GM19238 (cell line): ENCODE results near the gene QRICH2.
"Not testable (repeated sequence)": the region's sequence is repeated elsewhere in the genome, so short reads cannot be mapped to it uniquely, and the experiment has no call there.

Experiments
- DNase-seq: peaks from one replicate; pipeline ENCODE4 v3.0.0; 2011; ENCODE audit warnings: low spot score; ENCODE audit not compliant: insufficient read length

Gene QRICH2

GRCh38 chr17:76277300-76278267 is 30.5 kb downstream of the QRICH2 start:
- DNase-seq, result no peak

DNA sequence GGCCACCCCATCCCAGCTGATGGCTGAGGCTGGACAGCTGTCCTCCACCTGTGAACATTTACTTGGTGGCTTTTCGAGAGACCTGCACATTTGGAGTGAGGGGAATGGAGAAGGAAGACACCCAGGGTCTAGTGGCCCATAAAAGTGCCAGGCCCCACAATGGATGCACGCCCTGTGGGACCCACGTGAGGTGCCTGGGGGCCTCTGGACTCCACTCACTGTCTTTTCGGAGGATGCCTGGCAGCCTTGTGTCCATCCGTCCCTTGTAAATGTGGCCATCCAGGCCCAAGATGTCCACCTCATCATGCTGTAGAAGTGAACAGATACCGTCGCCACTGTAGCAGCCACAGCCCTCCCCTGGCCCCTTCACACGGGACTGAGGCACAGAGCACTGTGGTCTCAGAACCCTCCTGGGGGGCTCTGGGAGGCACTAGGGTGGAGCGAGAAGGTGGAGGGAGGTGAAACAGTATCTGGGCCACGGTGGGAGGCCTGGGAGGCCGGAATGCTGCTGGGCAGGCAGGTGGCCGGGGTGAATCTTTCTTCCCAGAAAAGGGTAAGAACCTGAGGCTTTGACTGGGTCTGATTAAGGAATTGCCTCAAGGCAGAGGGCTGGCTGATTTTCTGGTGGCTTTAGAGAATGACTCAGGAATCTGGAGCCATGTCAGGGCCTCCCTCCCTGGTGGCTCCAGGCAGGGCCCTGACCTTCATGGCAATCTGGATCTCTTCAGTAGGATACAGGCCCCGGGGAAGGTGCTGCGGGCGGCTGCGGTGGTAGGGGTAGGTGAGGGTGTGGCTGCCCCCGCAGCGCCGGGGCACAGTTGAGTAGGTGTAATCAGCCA is 31.4 kb downstream of the QRICH2 start:
- DNase-seq, result no peak

GRCh38 chr17:76276069-76276431 is 32.0 kb downstream of the QRICH2 start:
- no peak for DNase-seq

GRCh38 chr17:76275382-76276068 is 32.6 kb downstream of the QRICH2 start:
- no peak for DNase-seq

DNA sequence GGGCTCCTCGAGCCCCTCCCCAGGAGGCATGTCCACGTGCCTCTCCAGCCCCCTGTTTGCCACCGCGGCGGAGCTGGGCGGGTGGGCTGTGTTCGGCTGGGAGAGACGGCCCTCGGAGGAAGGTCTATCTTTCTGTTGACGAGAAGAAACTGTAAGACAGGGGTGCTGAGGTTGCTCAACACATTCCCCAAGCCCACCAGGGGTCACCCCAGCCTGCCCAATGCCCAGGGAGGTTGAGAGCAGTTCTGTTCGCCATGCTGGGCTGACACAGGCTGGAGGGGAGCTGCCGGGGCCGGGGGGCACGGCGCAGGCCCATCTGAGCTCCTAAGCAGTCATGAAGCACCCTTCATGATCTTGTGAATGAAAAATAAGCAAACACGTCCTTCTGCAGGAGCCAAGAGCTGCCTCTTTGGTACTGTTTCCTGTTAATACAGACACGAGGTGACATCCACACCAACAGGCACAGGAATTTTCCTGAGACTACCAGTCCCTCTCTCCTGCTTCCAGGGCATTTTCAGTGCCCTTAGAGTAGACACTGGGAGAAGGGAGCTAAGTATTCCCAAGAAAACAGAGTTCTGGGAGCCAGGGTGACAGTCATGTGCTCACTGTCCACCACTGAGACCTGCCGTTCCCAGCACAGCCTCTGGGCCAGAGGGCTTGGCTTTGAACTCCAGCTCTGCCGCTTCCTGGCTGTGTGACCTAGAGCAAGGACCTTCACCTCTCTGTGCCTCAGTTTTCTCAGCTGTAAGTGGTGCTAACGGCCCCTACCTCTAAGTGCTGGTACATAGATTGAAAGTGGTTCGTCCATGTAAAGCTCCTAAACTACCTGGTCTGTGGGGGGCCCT is 33.7 kb downstream of the QRICH2 start:
- DNase-seq, result no peak

DNA sequence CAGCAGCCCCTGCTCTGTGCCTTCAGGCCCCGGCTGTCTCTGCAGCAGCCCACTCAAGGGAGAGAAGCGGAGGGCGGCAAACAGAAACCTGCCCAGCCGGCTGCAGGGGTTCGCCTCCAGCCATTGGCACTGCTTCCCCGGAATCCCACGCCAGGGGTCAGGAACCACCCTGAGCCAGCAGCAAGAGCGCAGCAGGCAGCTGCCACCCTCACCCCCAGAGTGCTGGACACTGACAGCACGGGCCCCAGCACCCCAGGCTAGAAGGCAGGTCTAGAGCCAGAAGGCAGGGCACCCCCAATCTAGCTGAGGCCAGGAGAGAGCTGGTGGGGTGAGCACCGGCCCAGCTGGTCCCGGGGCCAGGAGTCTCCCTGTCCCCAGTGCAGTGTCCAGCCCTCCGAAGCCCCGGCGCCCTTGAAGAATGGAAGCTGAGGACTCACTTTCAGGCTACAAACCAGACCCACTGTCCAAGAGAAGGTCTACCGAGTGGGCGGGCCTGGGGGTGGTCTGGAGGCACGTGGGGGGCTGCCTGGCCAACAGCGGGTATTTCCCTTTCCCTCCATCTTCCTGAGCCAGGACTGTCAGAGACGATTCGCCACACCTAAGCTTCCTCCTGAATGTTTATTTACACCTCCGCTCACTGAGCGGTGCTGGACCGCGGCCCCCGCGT is 34.5 kb downstream of the QRICH2 start:
- DNase-seq, result no peak

DNA sequence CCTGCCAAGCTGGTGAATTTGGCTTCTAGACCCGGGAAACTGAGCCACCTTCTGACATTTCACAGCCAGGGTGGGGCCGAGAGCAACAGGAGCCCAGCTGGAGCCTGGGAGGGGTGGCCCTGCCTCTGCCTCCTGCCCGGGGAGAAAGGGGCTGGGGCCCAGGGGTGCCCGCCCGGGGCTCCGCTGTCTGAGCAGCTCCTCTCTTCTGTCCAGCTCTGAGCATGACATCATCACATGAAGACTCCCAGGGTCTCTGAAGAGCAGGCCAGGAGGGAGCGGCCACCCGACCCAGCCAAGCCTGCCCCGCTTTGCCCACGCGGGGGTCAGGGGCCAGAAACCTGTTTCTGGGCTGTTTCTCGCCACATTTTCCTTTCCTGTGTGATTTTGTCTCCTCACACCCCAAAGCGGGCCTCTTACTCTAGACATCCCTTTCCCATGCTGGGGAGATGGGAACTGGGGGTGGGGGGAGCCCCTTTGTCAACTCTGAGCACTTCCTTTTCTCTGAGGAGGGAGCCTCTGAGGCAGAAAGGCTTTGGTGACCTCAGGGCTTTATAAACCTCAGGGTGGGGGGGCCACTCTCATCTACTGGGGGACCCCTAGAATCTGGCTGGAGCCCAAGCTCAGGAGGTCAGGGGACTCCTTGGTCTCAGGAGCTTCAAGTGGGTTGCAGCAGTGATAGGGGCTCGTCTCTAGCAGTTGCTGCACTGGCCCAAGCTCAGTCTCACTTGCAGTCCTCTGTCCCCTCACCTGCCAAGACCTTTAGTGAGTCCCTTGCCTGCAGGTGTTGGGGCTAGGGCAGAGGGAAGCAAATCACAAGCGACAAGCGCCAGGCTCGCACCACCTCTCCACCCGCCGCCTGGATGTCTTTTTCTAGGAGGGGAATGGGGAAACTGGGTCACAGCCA is 35.3 kb downstream of the QRICH2 start:
- DNase-seq, result peak; percentile 50

- DNase-seq, result peak; percentile 86
Measured at GRCh38 chr17:76271669-76272540, 36.2 kb downstream of the QRICH2 start.

DNA sequence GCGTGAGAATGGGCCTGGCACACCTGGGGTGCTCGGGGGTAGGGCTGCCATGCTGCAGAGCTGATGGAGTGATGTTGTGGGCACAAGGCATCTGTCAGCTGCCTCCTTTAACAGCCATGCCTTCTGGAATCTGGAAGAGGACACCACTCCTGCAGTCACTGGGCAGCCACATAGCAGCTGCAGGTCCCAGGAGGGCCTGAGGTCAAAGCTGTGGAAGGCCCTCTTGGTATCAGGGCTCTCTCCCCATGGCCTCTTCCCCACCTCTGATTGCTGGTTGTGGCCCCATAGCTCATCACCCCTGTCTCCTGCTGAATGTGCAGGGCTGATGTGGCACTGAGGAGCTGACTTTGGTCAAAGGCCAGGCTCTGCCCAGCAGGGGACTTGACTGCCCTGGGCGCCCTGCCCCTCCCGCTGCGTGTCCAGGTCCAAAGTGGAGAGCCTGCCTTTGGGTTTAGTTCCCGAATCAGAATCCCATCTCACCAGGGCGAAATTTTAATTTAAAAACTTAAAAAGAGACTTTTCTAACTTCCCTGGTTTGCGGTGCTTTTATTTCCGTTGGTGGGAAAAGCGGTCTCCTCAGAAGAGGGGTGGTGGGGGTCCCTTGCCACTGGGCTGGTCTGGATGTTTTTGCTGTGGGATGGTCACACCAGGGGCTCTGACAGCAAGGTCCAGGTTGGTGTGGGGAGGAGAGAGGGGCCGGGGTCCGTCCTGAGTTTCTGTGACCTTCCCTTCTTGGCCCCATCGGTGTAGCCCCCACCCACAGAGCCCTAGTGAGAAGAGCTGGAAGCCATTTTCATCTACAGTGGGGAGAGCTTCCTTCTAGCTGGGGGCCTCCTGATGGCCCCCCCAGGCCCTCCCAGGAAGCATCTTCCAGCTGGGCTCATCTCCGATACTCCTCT is 37.1 kb downstream of the QRICH2 start:
- DNase-seq, result no peak

- DNase-seq, result no peak
Measured at GRCh38 chr17:76270127-76270592, 37.9 kb downstream of the QRICH2 start.

- no peak for DNase-seq
Measured at GRCh38 chr17:76268991-76269981, 38.8 kb downstream of the QRICH2 start.

DNA sequence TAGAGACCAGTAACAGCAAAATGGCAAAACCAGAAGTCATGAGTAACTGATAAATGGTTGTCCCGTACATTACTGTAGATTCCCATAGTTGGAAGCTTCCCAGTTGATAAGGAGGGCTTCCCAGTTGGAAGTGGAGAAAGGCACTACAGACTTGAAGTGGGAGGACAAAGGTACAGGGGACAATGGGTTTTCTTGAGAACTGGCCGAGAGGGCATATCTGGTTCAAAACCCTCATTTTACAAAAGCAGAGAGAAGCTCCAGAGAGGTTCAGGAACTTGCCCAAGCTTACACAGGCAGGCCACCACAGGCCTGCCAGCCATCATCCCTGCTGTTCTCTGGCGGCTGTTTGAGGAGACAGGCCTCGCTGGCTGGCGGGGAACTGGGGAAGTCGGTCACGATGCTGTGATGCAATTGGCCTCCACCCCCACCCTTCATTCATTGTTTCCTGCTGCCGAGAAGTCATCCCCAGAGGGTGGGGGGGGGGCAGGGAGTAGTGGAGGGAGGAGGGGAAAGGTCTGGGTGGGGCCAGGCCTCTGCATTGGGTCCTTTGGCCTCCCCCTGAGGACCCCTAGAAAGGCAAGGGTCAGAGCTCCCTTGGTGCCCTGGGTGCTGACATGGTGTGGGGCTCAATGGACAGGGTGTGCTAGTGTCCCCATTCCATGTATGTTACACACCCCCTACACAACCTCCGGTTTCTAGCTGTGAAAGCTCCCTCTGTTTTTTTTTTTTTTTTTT is 39.9 kb downstream of the QRICH2 start:
- no peak for DNase-seq

DNA sequence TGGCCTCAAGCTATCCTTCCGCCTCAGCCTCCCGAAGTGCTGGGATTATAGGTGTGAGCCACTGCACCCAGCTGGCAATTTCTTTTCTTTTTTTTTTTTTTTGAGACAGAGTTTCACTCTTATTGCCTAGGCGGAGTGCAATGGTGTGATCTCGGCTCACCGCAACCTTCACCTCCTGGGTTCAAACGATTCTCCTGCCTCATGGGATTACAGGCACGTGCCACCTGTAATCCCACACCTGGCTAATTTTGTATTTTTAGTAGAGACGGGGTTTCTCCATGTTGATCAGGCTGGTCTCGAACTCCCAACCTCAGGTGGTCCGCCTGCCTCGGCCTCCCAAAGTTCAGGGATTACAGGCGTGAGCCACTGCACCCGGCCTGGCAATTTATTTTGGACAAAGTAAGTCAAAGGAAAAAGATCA is 40.5 kb downstream of the QRICH2 start:
- DNase-seq, result not testable (repeated sequence)

DNA sequence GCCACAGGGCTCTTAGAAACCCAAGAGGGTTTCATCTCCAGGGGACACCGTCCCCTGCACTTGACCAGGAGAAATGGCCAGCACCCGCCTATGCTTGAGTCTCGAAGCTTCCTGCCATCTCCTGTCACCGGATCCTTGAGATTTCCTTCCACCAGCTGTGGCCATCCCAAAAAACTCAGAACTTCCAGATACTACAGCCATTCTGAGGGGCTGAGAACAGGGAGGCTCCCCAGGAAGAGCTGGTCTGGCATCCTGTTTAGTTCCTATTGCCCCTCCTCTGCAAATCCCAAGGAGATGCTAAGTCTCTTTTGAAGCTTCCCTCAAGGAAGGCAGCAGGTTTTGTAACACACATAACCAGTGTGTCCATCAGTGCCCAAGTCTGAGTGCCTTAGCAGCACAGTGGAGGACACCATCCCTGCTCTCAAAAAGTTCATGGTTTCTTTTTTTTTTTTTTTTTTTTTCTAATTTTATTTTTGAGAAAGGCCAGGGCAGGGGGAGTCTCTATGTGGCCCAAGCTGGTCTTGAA is 41.0 kb downstream of the QRICH2 start:
- no peak for DNase-seq
